Heart left ventricle (tissue), 13 donors: ENCODE measurements around the gene GPR4.

Experiments
- POLR2A ChIP-seq, 2 donors: fragments of 450-650 bp; IDR thresholded peaks; one replicate each; pipeline ENCODE4 v1.6.1; 2017; ENCODE audit warnings: antibody characterized with exemption in 2 of 2, mild to moderate bottlenecking in 2 of 2, moderate library complexity in 2 of 2
- TF ChIP-seq, protein P1 (sequence below), 12 donors: fragments of 200-600 bp; sonication (generic) in 4 of 12; IDR thresholded peaks; one replicate each; pipeline versions ENCODE4 v1.5.0 to v1.8.0; 2018 to 2022; ENCODE audit warnings: antibody characterized with exemption in 12 of 12, mild to moderate bottlenecking in 5 of 12
- donor health status: ischemic (EF 13 %, LVEDD 7.1; RV severe dilation, severe dysfunction).
- donor health status: DM: no; HTN: yes; CAD: no.
- donor health status: DM: no; HTN: no; CAD: no.
- donor health status: ischemic (EF 25% LVEDD 6.9; RV normal size, moderate dysfunction).
- donor health status: ischemic (EF 25% LVEDD 5.7; RV mildly dilated, moderate dysfunction).
- donor health status: ischemic (EF 35%, LVEDD 5.7; RV mildly dilated, moderate dysfunction).
- donor health status: nonischemic (EF 11% LVEDD 7.7; RV severe dilation, severe dysfunction).
- donor health status: DM: yes; HTN: yes; CAD: no.
- donor health status: PGD.
- donor health status: ischemic (EF 29% LVEDD 5.4; RV normal size, mild dysfunction).
- donor health status: nonischemic (EF 23%, LVEDD 6.1; RV moderate dilation, normal function).

DNA sequence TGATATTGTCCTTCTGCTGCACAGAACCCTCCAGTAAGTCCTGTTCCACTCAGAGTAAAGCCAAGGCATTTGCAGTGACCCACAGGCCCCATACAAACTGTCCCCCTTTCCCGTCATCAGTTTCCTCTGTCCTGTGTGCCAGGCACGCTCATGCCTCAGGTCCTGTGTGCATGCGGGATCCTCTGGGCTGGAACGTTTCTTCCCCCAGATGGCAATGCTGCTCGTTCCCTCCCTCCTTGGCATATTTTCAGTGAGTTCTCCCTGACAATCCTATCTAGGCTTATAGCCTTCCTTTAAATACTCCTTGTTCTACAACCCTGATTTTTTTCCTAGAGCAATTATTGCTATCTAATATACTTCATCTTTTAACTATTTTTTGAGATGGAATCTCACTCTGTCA lies 23.2 kb downstream of the GPR4 start:
- TF ChIP-seq, protein P1, sequence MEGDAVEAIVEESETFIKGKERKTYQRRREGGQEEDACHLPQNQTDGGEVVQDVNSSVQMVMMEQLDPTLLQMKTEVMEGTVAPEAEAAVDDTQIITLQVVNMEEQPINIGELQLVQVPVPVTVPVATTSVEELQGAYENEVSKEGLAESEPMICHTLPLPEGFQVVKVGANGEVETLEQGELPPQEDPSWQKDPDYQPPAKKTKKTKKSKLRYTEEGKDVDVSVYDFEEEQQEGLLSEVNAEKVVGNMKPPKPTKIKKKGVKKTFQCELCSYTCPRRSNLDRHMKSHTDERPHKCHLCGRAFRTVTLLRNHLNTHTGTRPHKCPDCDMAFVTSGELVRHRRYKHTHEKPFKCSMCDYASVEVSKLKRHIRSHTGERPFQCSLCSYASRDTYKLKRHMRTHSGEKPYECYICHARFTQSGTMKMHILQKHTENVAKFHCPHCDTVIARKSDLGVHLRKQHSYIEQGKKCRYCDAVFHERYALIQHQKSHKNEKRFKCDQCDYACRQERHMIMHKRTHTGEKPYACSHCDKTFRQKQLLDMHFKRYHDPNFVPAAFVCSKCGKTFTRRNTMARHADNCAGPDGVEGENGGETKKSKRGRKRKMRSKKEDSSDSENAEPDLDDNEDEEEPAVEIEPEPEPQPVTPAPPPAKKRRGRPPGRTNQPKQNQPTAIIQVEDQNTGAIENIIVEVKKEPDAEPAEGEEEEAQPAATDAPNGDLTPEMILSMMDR (IDR thresholded peaks at IDR 0.05): no peak
- TF ChIP-seq POLR2A (IDR thresholded peaks at IDR 0.05): no peak
